H9 (cell line): ENCODE data around the gene RPE65. TPM values are rescaled to one million over a fixed set of nuclear protein-coding genes. Genes with fewer than 3 reads are reported as not detected.

Experiments used
- DNase-seq: peaks from one replicate; pipeline ENCODE4 v3.0.0-alpha.2; 2017
- H2AFZ ChIP-seq: one replicate; pipeline ENCODE4 v1.6.1; 2013; ENCODE audit warnings: mild to moderate bottlenecking, low read length, control low read depth, moderate library complexity
- H2AK5ac ChIP-seq: 2 replicates; pipeline ENCODE4 v1.6.1; 2013; ENCODE audit warnings: low read length, control low read depth, mixed read lengths; ENCODE audit not compliant: insufficient read length
- H2BK120ac ChIP-seq: one replicate; pipeline ENCODE4 v1.6.1; 2013; ENCODE audit warnings: low read depth, mild to moderate bottlenecking, low read length, control low read depth, inconsistent platforms; ENCODE audit not compliant: poor library complexity, severe bottlenecking
- H2BK12ac ChIP-seq: 2 replicates; pipeline ENCODE4 v1.6.1; 2013; ENCODE audit warnings: low read length, control low read depth, mixed read lengths, low read depth; ENCODE audit not compliant: insufficient read length
- H2BK15ac ChIP-seq: 2 replicates; pipeline ENCODE4 v1.6.1; 2013; ENCODE audit warnings: low read depth, low read length, control low read depth
- H2BK20ac ChIP-seq: one replicate; pipeline ENCODE4 v1.6.1; 2013; ENCODE audit warnings: low read depth, mild to moderate bottlenecking, low read length, control low read depth, inconsistent platforms; ENCODE audit not compliant: poor library complexity, severe bottlenecking
- H2BK5ac ChIP-seq: 2 replicates; pipeline ENCODE4 v1.6.1; 2013; ENCODE audit warnings: low read length, control low read depth, mixed read lengths; ENCODE audit not compliant: insufficient read length
- H3K14ac ChIP-seq: 2 replicates; pipeline ENCODE4 v1.6.1; 2013; ENCODE audit warnings: low read length, control low read depth; ENCODE audit not compliant: insufficient read depth
- H3K18ac ChIP-seq: 2 replicates; pipeline ENCODE4 v1.6.1; 2013; ENCODE audit warnings: low read depth, mild to moderate bottlenecking, mixed read lengths, low read length, control low read depth; ENCODE audit not compliant: insufficient read length
- H3K23ac ChIP-seq: 2 replicates; pipeline ENCODE4 v1.6.1; 2013; ENCODE audit warnings: low read length, control low read depth, mixed read lengths, low read depth; ENCODE audit not compliant: insufficient read length
- H3K23me2 ChIP-seq: 2 replicates; pipeline ENCODE4 v1.6.1; 2013; ENCODE audit warnings: low read depth, mild to moderate bottlenecking, mixed read lengths, low read length, control low read depth; ENCODE audit not compliant: insufficient read length, poor library complexity, severe bottlenecking
- H3K27ac ChIP-seq: 2 replicates; pipeline ENCODE4 v1.5.1; 2013; ENCODE audit warnings: low read length, control low read depth, mixed read lengths, low read depth; ENCODE audit not compliant: insufficient read length
- H3K27me3 ChIP-seq: 2 replicates; pipeline ENCODE4 v1.6.1; 2013; ENCODE audit warnings: low read length, control low read depth, inconsistent platforms; ENCODE audit not compliant: insufficient read depth
- H3K4ac ChIP-seq: 2 replicates; pipeline ENCODE4 v1.6.1; 2013; ENCODE audit warnings: low read depth, mild to moderate bottlenecking, control low read depth, inconsistent platforms, low read length, moderate library complexity
- H3K4me1 ChIP-seq: 2 replicates; pipeline ENCODE4 v1.6.1; 2013; ENCODE audit warnings: low read length, control low read depth, inconsistent platforms; ENCODE audit not compliant: insufficient read depth
- H3K4me2 ChIP-seq: 2 replicates; pipeline ENCODE4 v1.6.1; 2013; ENCODE audit warnings: low read length, control low read depth, mixed read lengths; ENCODE audit not compliant: insufficient read length, insufficient read depth
- H3K56ac ChIP-seq: 2 replicates; pipeline ENCODE4 v1.6.1; 2013; ENCODE audit warnings: low read depth, mild to moderate bottlenecking, mixed read lengths, low read length, control low read depth; ENCODE audit not compliant: insufficient read length
- H3K79me1 ChIP-seq: 2 replicates; pipeline ENCODE4 v1.6.1; 2013; ENCODE audit warnings: low read depth, mild to moderate bottlenecking, moderate library complexity, low read length, control low read depth, inconsistent platforms; ENCODE audit not compliant: insufficient read depth, poor library complexity, severe bottlenecking
- H3K79me2 ChIP-seq: 2 replicates; pipeline ENCODE4 v1.6.1; 2013; ENCODE audit warnings: low read length, control low read depth, inconsistent platforms; ENCODE audit not compliant: insufficient read depth
- H3K9ac ChIP-seq: 2 replicates; pipeline ENCODE4 v1.6.1; 2013; ENCODE audit warnings: low read length, control low read depth, mixed read lengths; ENCODE audit not compliant: insufficient read length; ENCODE audit errors: extremely low read depth
- H3K9me3 ChIP-seq: one replicate; pipeline ENCODE4 v1.6.1; 2013; ENCODE audit warnings: low read depth, low read length, inconsistent platforms; ENCODE audit not compliant: control insufficient read depth
- H3T11ph ChIP-seq: one replicate; pipeline ENCODE4 v1.6.1; 2013; ENCODE audit warnings: mild to moderate bottlenecking, low read length, control low read depth, inconsistent platforms
- H4K20me1 ChIP-seq: one replicate; pipeline ENCODE4 v1.6.1; 2013; ENCODE audit not compliant: control insufficient read depth, insufficient read length, insufficient read depth
- H4K5ac ChIP-seq: 2 replicates; pipeline ENCODE4 v1.6.1; 2013; ENCODE audit warnings: low read depth, mild to moderate bottlenecking, mixed read lengths, low read length, control low read depth; ENCODE audit not compliant: insufficient read length
- H4K8ac ChIP-seq: replicated peaks from 2 replicates; pipeline ENCODE4 v1.6.1; 2013; ENCODE audit warnings: low read length, control low read depth, mixed read lengths, low read depth; ENCODE audit not compliant: insufficient read length
- H4K91ac ChIP-seq: 2 replicates; pipeline ENCODE4 v1.6.1; 2013; ENCODE audit warnings: low read depth, mild to moderate bottlenecking, moderate library complexity, mixed read lengths, low read length, control low read depth; ENCODE audit not compliant: insufficient read length
- H3K27ac Mint-ChIP-seq, 3 experiments: 2 replicates in 2 of 3; 3 replicates in 1 of 3; pipeline ENCODE4 v1.8.0; 2020 to 2021; ENCODE audit warnings: mixed read lengths in 3 of 3, mild to moderate bottlenecking in 1 of 3, moderate library complexity in 1 of 3
- H3K27me3 Mint-ChIP-seq: 2 replicates; pipeline ENCODE4 v1.8.0; 2021; ENCODE audit warnings: low read depth, mild to moderate bottlenecking, moderate library complexity, mixed read lengths
- H3K36me3 Mint-ChIP-seq, 3 experiments: 2 replicates in 2 of 3; 3 replicates in 1 of 3; pipeline ENCODE4 v1.8.0; 2020 to 2021; ENCODE audit warnings: low read depth in 3 of 3, mixed read lengths in 3 of 3; ENCODE audit not compliant: insufficient read depth in 1 of 3
- H3K4me1 Mint-ChIP-seq, 2 experiments: 2 replicates each; pipeline ENCODE4 v1.8.0; 2020; ENCODE audit warnings: mixed read lengths in 2 of 2
- H3K4me3 Mint-ChIP-seq, 2 experiments: 2 replicates in 1 of 2; 3 replicates in 1 of 2; pipeline ENCODE4 v1.8.0; 2020 to 2021; ENCODE audit warnings: mild to moderate bottlenecking in 2 of 2, mixed read lengths in 2 of 2, moderate library complexity in 1 of 2
- H3K9me3 Mint-ChIP-seq, 2 experiments: 2 replicates in 1 of 2; 3 replicates in 1 of 2; pipeline ENCODE4 v1.8.0; 2020; ENCODE audit warnings: mild to moderate bottlenecking in 2 of 2, mixed read lengths in 2 of 2, moderate library complexity in 1 of 2
- WGBS: extraction: QIAGEN DNeasy Blood & Tissue Kit; methylation state at CpG from one replicate; pipeline ENCODE4 v1.1.7; 2013; ENCODE audit warnings: missing lambda C conversion rate, low lambda C conversion rate, mixed read lengths; ENCODE audit not compliant: insufficient read length; ENCODE audit errors: extremely low coverage; 5-methylcytosine and 5-hydroxymethylcytosine counted together
- total RNA-seq: library from RNA; stranded (reverse); gene quantifications from 2 replicates; pipeline ENCODE4 v1.2.1, GENCODE V29; 2021
- TF ChIP-seq, protein P1 (sequence below): fragments of 200-600 bp; sonication (generic); conservative IDR thresholded peaks from 3 replicates; pipeline ENCODE4 v1.8.0; 2021; ENCODE audit warnings: antibody characterized with exemption, mild to moderate bottlenecking

Gene RPE65
- total RNA-seq, 1 experiment from 2014 or later: not detected

DNA sequence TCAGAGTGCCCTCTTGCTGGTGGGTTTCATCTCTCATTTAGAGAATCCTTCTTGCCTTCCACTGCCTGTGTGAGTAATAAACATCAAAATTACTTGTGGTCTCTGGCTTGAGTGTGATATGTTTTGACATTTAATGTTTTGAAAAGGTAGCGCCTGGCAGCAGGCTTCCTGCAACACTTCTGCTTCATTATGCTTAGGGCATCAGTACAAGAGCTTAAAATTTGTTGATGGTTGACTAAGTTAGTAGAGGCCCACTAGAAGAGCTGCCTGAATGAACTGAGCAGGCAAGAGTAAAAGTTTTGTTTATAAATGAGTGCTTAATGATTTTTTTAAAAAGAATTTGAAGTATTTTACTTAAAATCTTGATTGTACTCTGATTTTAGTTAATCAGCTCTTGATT, 6.4 kb upstream of the RPE65 start:
- Mint-ChIP-seq H3K27me3 (no peaks in the 10 kb centered on the region), H3K4me3 (no peak overlapping the region), H3K36me3 (no peaks in the 10 kb centered on the region), H3K4me1 (peaks cover 4 to 8% of the 10 kb centered on the region in 2 experiments; a peak in 3 of 4 replicates), H3K27ac (no peak overlapping the region), H3K9me3 (no peaks in the 10 kb centered on the region)
- Histone ChIP-seq H4K8ac (no peak overlapping the region), H3T11ph (no peak overlapping the region), H3K56ac (no peak overlapping the region), H3K18ac (no peak overlapping the region), H4K20me1 (no peaks in the 10 kb centered on the region), H3K23ac (no peak overlapping the region), H3K23me2 (no peaks in the 10 kb centered on the region), H3K27me3 (no peaks in the 10 kb centered on the region), H3K14ac (no peak overlapping the region), H3K79me1 (no peaks in the 10 kb centered on the region), H2BK120ac (no peak overlapping the region), H2AK5ac (no peak overlapping the region), H3K9ac (no peak overlapping the region), H3K4ac (no peak overlapping the region), H3K4me2 (no peak overlapping the region), H2BK20ac (no peak overlapping the region), H3K27ac (no peak overlapping the region), H2BK15ac (no peak overlapping the region), H3K4me1 (no peaks in the 10 kb centered on the region), H4K91ac (no peak overlapping the region), H4K5ac (no peak overlapping the region), H3K9me3 (no peaks in the 10 kb centered on the region), H2BK12ac (no peak overlapping the region), H2AFZ (no peak overlapping the region), H2BK5ac (no peak overlapping the region), H3K79me2 (peaks cover 2% of the 10 kb centered on the region; the same call in 1 of the 2 replicates)
- no peak for DNase-seq
- TF ChIP-seq, protein P1, sequence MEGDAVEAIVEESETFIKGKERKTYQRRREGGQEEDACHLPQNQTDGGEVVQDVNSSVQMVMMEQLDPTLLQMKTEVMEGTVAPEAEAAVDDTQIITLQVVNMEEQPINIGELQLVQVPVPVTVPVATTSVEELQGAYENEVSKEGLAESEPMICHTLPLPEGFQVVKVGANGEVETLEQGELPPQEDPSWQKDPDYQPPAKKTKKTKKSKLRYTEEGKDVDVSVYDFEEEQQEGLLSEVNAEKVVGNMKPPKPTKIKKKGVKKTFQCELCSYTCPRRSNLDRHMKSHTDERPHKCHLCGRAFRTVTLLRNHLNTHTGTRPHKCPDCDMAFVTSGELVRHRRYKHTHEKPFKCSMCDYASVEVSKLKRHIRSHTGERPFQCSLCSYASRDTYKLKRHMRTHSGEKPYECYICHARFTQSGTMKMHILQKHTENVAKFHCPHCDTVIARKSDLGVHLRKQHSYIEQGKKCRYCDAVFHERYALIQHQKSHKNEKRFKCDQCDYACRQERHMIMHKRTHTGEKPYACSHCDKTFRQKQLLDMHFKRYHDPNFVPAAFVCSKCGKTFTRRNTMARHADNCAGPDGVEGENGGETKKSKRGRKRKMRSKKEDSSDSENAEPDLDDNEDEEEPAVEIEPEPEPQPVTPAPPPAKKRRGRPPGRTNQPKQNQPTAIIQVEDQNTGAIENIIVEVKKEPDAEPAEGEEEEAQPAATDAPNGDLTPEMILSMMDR: no peak
- no CpG with 5 or more reads among the region's 1 CpG for WGBS
